ENCODE measurements around the gene LRP1B.

- TF ChIP-seq CTCF (conservative IDR thresholded peaks at IDR 0.05; ENCODE audit: low read length) (no peak), EZH2phosphoT487 (IDR thresholded peaks at IDR 0.05; ENCODE audit: borderline replicate concordance) (no peak)
Observed at GRCh38 chr2:141848191-141848590, 282.6 kb downstream of the LRP1B start.
